Panc1 (cell line): Measurements from ENCODE around the gene FZR1. TPM values are rescaled to one million over a fixed set of nuclear protein-coding genes. Genes with fewer than 3 reads are reported as not detected.

Source experiments
- ATAC-seq: fragments of 200-7000 bp; cut with Tn5 transposase; 2 replicates; pipeline ENCODE4 v1.9.1; 2020; ENCODE audit warnings: mild to moderate bottlenecking, moderate library complexity
- BruUV-seq: library from RNA; stranded (reverse); fragments of 400-500 nt; replicated peaks from 2 replicates; lab custom pipeline; 2021; lab: Mats Ljungman, UMichigan
- CTCF ChIA-PET: fragments of 300-600 bp; sonication (Branson Sonifier 250); formaldehyde crosslinking; loops from one replicate; lab custom pipeline; 2022; ENCODE audit warnings: antibody characterized with exemption; lab: Charles Lee
- POLR2A ChIA-PET: fragments of 300-600 bp; sonication (Branson Sonifier 250); formaldehyde crosslinking; loops from one replicate; lab custom pipeline; 2022; ENCODE audit warnings: antibody characterized with exemption; lab: Charles Lee
- DNase-seq: peaks from one replicate; pipeline ENCODE4 v3.0.0-alpha.2; 2010; ENCODE audit warnings: low read depth, low spot score
- H3K27ac ChIP-seq: 2 replicates; pipeline ENCODE4 v1.5.1; 2011; ENCODE audit warnings: mild to moderate bottlenecking, low read length, inconsistent platforms
- H3K27me3 ChIP-seq: fragments of 200-500 bp; sonication (Bioruptor generic); 2 replicates; pipeline ENCODE4 v1.6.0; 2014; ENCODE audit warnings: low read length, inconsistent platforms; ENCODE audit not compliant: control insufficient read depth, insufficient read depth
- H3K36me3 ChIP-seq: fragments of 200-500 bp; sonication (Bioruptor generic); 2 replicates; pipeline ENCODE4 v1.5.1; 2014; ENCODE audit warnings: inconsistent platforms, mild to moderate bottlenecking, low read length, moderate library complexity; ENCODE audit not compliant: control insufficient read depth, insufficient read depth
- H3K4me1 ChIP-seq: 2 replicates; pipeline ENCODE4 v1.5.1; 2011; ENCODE audit warnings: inconsistent platforms, mild to moderate bottlenecking, low read length, moderate library complexity; ENCODE audit not compliant: control insufficient read depth, insufficient read depth
- H3K4me3 ChIP-seq, 2 experiments: 2 replicates each; pipeline ENCODE4 v1.5.1; 2011 to 2012; ENCODE audit warnings: low read depth in 2 of 2, low read length in 2 of 2, mild to moderate bottlenecking in 2 of 2, inconsistent platforms in 1 of 2, moderate library complexity in 1 of 2
- H3K9me3 ChIP-seq: fragments of 200-500 bp; sonication (Bioruptor generic); 2 replicates; pipeline ENCODE4 v1.5.1; 2014; ENCODE audit warnings: low read depth, mild to moderate bottlenecking, inconsistent platforms, low read length, moderate library complexity; ENCODE audit not compliant: control insufficient read depth, insufficient read depth
- POLR2AphosphoS5 ChIP-seq: IDR thresholded peaks from 2 replicates; pipeline ENCODE4 v1.6.1; 2012; ENCODE audit warnings: mild to moderate bottlenecking, low read depth, low read length, moderate library complexity
- SIN3A ChIP-seq: IDR thresholded peaks from 2 replicates; pipeline ENCODE4 v1.6.1; 2012; ENCODE audit warnings: low read depth, mild to moderate bottlenecking, low read length, moderate library complexity, borderline replicate concordance; ENCODE audit not compliant: insufficient read depth
- TCF7L2 ChIP-seq: IDR thresholded peaks from 2 replicates; pipeline ENCODE4 v1.6.1; 2011; ENCODE audit warnings: mild to moderate bottlenecking, low read depth, low read length, inconsistent platforms
- in situ Hi-C: cut with HindIII; loops from 2 replicates; pipeline ENCODE4 v1.10.0; 2016; ENCODE audit warnings: low sequenced_read_pairs, low pct_unique_long_range_greater_than_20kb
- intact Hi-C: fragments of 100-400 bp; cut with micrococcal nuclease; formaldehyde crosslinking; loops from one replicate; pipeline ENCODE4 v1.10.0; 2022; ENCODE audit not compliant: unreplicated experiment
- total RNA-seq: library from RNA; stranded (reverse); gene quantifications from one replicate; pipeline ENCODE4 v1.2.1, GENCODE V29; 2021; ENCODE audit not compliant: unreplicated experiment
- TF ChIP-seq, protein P1 (sequence below): fragments of 450-650 bp; IDR thresholded peaks from 2 replicates; pipeline ENCODE4 v1.5.1; 2017; ENCODE audit warnings: mild to moderate bottlenecking
- TF ChIP-seq, protein P2 (sequence below), 2 experiments: IDR thresholded peaks; 2 replicates each; pipeline ENCODE4 v1.6.1; 2011 to 2012; ENCODE audit warnings: low read depth in 2 of 2, control low read depth in 1 of 2, low read length in 1 of 2, mild to moderate bottlenecking in 1 of 2, moderate library complexity in 1 of 2; ENCODE audit not compliant: insufficient read depth in 1 of 2

Gene FZR1
- total RNA-seq, 1 experiment from 2014 or later: 48.7 TPM

- POLR2A ChIA-PET: interaction anchor here (0.6 kb wide), 2 partner anchors 221 to 233 kb away, joined by 3 to 6 read pairs; no protein-coding TSS in a partner anchor
- Histone ChIP-seq H3K4me3 (peak within 1 kb of the TSS; percentile 94 to 95), H3K9me3 (no peaks in the 10 kb centered on the region), H3K27me3 (no peaks in the 10 kb centered on the region), H3K4me1 (no peaks in the 10 kb centered on the region), H3K36me3 (no peaks in the 10 kb centered on the region), H3K27ac (peak within 1 kb of the TSS; percentile 97)
- in situ Hi-C loops: no loop called here
- peak; percentile 95 for DNase-seq
- CTCF ChIA-PET: no interaction called here
- TF ChIP-seq TCF7L2 (peak; percentile 38; the same call in 1 of the 2 replicates), SIN3A (0 out of 2 replicates have a peak, but pooled peaks have one; percentile 59), POLR2AphosphoS5 (peak; percentile 74)
- TF ChIP-seq, protein P1, sequence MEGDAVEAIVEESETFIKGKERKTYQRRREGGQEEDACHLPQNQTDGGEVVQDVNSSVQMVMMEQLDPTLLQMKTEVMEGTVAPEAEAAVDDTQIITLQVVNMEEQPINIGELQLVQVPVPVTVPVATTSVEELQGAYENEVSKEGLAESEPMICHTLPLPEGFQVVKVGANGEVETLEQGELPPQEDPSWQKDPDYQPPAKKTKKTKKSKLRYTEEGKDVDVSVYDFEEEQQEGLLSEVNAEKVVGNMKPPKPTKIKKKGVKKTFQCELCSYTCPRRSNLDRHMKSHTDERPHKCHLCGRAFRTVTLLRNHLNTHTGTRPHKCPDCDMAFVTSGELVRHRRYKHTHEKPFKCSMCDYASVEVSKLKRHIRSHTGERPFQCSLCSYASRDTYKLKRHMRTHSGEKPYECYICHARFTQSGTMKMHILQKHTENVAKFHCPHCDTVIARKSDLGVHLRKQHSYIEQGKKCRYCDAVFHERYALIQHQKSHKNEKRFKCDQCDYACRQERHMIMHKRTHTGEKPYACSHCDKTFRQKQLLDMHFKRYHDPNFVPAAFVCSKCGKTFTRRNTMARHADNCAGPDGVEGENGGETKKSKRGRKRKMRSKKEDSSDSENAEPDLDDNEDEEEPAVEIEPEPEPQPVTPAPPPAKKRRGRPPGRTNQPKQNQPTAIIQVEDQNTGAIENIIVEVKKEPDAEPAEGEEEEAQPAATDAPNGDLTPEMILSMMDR: no peak
- TF ChIP-seq, protein P2, sequence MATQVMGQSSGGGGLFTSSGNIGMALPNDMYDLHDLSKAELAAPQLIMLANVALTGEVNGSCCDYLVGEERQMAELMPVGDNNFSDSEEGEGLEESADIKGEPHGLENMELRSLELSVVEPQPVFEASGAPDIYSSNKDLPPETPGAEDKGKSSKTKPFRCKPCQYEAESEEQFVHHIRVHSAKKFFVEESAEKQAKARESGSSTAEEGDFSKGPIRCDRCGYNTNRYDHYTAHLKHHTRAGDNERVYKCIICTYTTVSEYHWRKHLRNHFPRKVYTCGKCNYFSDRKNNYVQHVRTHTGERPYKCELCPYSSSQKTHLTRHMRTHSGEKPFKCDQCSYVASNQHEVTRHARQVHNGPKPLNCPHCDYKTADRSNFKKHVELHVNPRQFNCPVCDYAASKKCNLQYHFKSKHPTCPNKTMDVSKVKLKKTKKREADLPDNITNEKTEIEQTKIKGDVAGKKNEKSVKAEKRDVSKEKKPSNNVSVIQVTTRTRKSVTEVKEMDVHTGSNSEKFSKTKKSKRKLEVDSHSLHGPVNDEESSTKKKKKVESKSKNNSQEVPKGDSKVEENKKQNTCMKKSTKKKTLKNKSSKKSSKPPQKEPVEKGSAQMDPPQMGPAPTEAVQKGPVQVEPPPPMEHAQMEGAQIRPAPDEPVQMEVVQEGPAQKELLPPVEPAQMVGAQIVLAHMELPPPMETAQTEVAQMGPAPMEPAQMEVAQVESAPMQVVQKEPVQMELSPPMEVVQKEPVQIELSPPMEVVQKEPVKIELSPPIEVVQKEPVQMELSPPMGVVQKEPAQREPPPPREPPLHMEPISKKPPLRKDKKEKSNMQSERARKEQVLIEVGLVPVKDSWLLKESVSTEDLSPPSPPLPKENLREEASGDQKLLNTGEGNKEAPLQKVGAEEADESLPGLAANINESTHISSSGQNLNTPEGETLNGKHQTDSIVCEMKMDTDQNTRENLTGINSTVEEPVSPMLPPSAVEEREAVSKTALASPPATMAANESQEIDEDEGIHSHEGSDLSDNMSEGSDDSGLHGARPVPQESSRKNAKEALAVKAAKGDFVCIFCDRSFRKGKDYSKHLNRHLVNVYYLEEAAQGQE (IDR thresholded peaks at IDR 0.05; ENCODE audit: insufficient read depth in 1 of 2, low read depth in 2 of 2, low read length in 1 of 2): no peak
- peak; percentile 96 for ATAC-seq
- no TSS peak for BruUV-seq
- intact Hi-C loops: no loop called here
Measured at GRCh38 chr19:3500429-3501101, 5.5 kb upstream of the FZR1 start, which contains the start of gene DOHH. TSS of gene DOHH (minus strand) at chr19:3500674. CDS start at chr19:3496814, 3,860 bp downstream.

DNA sequence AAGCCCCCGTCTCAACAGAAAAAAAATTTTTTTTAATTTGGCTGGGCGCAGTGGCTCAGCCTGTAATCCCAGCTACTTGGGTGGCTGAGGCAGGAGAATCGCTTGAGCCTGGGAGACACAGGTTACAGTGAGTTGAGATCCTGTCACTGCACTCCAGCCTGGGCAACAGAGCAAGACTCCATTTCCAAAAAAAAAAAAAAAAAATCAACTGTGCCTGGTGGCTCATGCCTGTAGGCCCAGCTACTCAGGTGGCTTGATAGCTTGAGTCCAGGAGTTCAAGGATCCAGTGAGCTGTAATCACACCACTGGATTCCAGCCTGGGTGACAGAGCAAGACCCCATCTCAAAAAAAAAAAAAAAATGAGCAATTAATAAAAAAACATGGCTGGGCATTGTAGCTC lies 4.3 kb upstream of the FZR1 start:
- Histone ChIP-seq H3K4me3 (no peak overlapping the region), H3K27ac (no peak overlapping the region), H3K27me3 (no peaks in the 10 kb centered on the region), H3K9me3 (no peaks in the 10 kb centered on the region), H3K36me3 (peaks cover 2% of the 10 kb centered on the region; the same call in 1 of the 2 replicates), H3K4me1 (no peaks in the 10 kb centered on the region)
- TF ChIP-seq TCF7L2 (no peak), SIN3A (no peak), POLR2AphosphoS5 (no peak)
- TF ChIP-seq, protein P1: no peak
- TF ChIP-seq, protein P2 (IDR thresholded peaks at IDR 0.05; ENCODE audit: insufficient read depth in 1 of 2, low read depth in 2 of 2, low read length in 1 of 2): no peak
- CTCF ChIA-PET: no interaction called here
- in situ Hi-C loops: no loop called here
- BruUV-seq: no TSS peak
- POLR2A ChIA-PET: no interaction called here
- no peak for ATAC-seq
- intact Hi-C loops: no loop called here
- DNase-seq: no peak
